Mesenchymal stem cell (in vitro differentiated cells and primary cell): ENCODE measurements around the gene LAYN.
A peak's percentile ranks its signal among the peaks of the same experiment; 100 is the strongest.

ENCODE experiments used
- DNase-seq: peaks from one replicate; pipeline ENCODE4 v3.0.0-alpha.2; 2013
- H2AFZ ChIP-seq: one replicate; pipeline ENCODE4 v1.6.1; 2013; ENCODE audit warnings: low read depth, mild to moderate bottlenecking, control low read depth, inconsistent platforms, low read length, moderate library complexity
- H2AK5ac ChIP-seq: 2 replicates; pipeline ENCODE4 v1.6.1; 2013; ENCODE audit warnings: low read length, moderate library complexity, mild to moderate bottlenecking, inconsistent platforms; ENCODE audit not compliant: severe bottlenecking
- H2BK120ac ChIP-seq: one replicate; pipeline ENCODE4 v1.6.1; 2013; ENCODE audit warnings: low read depth, mild to moderate bottlenecking, inconsistent platforms, low read length, moderate library complexity
- H2BK12ac ChIP-seq, 2 experiments: one replicate each; pipeline ENCODE4 v1.6.1; 2013; ENCODE audit warnings: inconsistent platforms in 2 of 2, low read length in 2 of 2, mild to moderate bottlenecking in 2 of 2, moderate library complexity in 2 of 2, control low read depth in 1 of 2
- H2BK15ac ChIP-seq: one replicate; pipeline ENCODE4 v1.6.1; 2013; ENCODE audit warnings: mild to moderate bottlenecking, low read depth, inconsistent platforms; ENCODE audit not compliant: poor library complexity, severe bottlenecking
- H2BK5ac ChIP-seq: 2 replicates; pipeline ENCODE4 v1.6.1; 2013; ENCODE audit warnings: low read depth, mild to moderate bottlenecking, low read length, control low read depth, inconsistent platforms; ENCODE audit not compliant: poor library complexity, severe bottlenecking
- H3K14ac ChIP-seq, 2 experiments: one replicate each; pipeline ENCODE4 v1.6.1; 2013; ENCODE audit warnings: inconsistent platforms in 2 of 2, low read length in 2 of 2, control low read depth in 1 of 2, mild to moderate bottlenecking in 1 of 2, moderate library complexity in 1 of 2
- H3K18ac ChIP-seq, 2 experiments: one replicate each; pipeline ENCODE4 v1.6.1; 2013; ENCODE audit warnings: inconsistent platforms in 2 of 2, low read length in 2 of 2, control low read depth in 1 of 2, low read depth in 1 of 2, mild to moderate bottlenecking in 1 of 2
- H3K23ac ChIP-seq, 2 experiments: one replicate each; pipeline ENCODE4 v1.6.1; 2013; ENCODE audit warnings: inconsistent platforms in 2 of 2, low read length in 2 of 2, mild to moderate bottlenecking in 2 of 2, moderate library complexity in 2 of 2, control low read depth in 1 of 2
- H3K27ac ChIP-seq: 2 replicates; pipeline ENCODE4 v1.5.1; 2013; ENCODE audit warnings: mild to moderate bottlenecking, moderate library complexity, low read length, control low read depth, inconsistent platforms; ENCODE audit not compliant: poor library complexity, severe bottlenecking
- H3K27me3 ChIP-seq, 2 experiments: 2 replicates each; pipeline versions ENCODE4 v1.6.1 to v1.7.0; 2013; ENCODE audit warnings: low read length in 2 of 2, mild to moderate bottlenecking in 2 of 2, moderate library complexity in 2 of 2, control low read depth in 1 of 2, inconsistent platforms in 1 of 2; ENCODE audit not compliant: control insufficient read depth in 1 of 2, insufficient read depth in 1 of 2
- H3K36me3 ChIP-seq, 2 experiments: 2 replicates each; pipeline versions ENCODE4 v1.6.1 to v1.7.0; 2013; ENCODE audit warnings: low read length in 2 of 2, control low read depth in 1 of 2, inconsistent platforms in 1 of 2, low read depth in 1 of 2, mild to moderate bottlenecking in 1 of 2; ENCODE audit not compliant: insufficient read depth in 2 of 2, control insufficient read depth in 1 of 2
- H3K4ac ChIP-seq, 2 experiments: one replicate each; pipeline ENCODE4 v1.6.1; 2013; ENCODE audit warnings: inconsistent platforms in 2 of 2, low read length in 2 of 2, mild to moderate bottlenecking in 2 of 2, moderate library complexity in 2 of 2, control low read depth in 1 of 2, low read depth in 1 of 2
- H3K4me1 ChIP-seq: 2 replicates; pipeline ENCODE4 v1.6.1; 2013; ENCODE audit warnings: low read depth, low read length, control low read depth; ENCODE audit not compliant: control insufficient read depth, insufficient read depth
- H3K4me2 ChIP-seq: 2 replicates; pipeline ENCODE4 v1.6.1; 2013; ENCODE audit warnings: low read length, mild to moderate bottlenecking, inconsistent platforms; ENCODE audit not compliant: poor library complexity, severe bottlenecking
- H3K4me3 ChIP-seq, 2 experiments: 2 replicates each; pipeline versions ENCODE4 v1.5.1 to v1.7.0; 2013; ENCODE audit warnings: low read length in 2 of 2, mild to moderate bottlenecking in 2 of 2, control low read depth in 1 of 2, low read depth in 1 of 2; ENCODE audit not compliant: insufficient read depth in 1 of 2
- H3K79me1 ChIP-seq: replicated peaks from 2 replicates; pipeline ENCODE4 v1.6.1; 2013; ENCODE audit warnings: mild to moderate bottlenecking, control low read depth, low read length, inconsistent platforms; ENCODE audit not compliant: poor library complexity, severe bottlenecking
- H3K9ac ChIP-seq: 2 replicates; pipeline ENCODE4 v1.7.0; 2013; ENCODE audit warnings: mild to moderate bottlenecking, low read length, moderate library complexity
- H3K9me3 ChIP-seq: 2 replicates; pipeline ENCODE4 v1.7.0; 2013; ENCODE audit warnings: mild to moderate bottlenecking, low read length; ENCODE audit not compliant: control insufficient read depth
- H4K8ac ChIP-seq: one replicate; pipeline ENCODE4 v1.6.1; 2013; ENCODE audit warnings: inconsistent platforms, mild to moderate bottlenecking, low read length, moderate library complexity
- H4K91ac ChIP-seq: one replicate; pipeline ENCODE4 v1.6.1; 2013; ENCODE audit warnings: mild to moderate bottlenecking, low read length, inconsistent platforms
- WGBS: methylation state at CpG from one replicate; pipeline ENCODE4 v1.1.7; 2013; ENCODE audit warnings: mixed read lengths; 5-methylcytosine and 5-hydroxymethylcytosine counted together

LAYN gene

GRCh38 chr11:111521135-111521534 is 19.4 kb upstream of the LAYN start:
- H2AK5ac ChIP-seq, result no peak overlapping the region
- no peaks in the 10 kb centered on the region for H3K79me1 ChIP-seq
- WGBS, result 70% methylated on average over 1 of the region's 2 CpGs
- H3K4me3 ChIP-seq, result no peak overlapping the region
- no peaks in the 10 kb centered on the region for H3K27me3 ChIP-seq
- no peak overlapping the region for H2AFZ ChIP-seq
- no peak overlapping the region for H3K4me2 ChIP-seq
- H2BK5ac ChIP-seq, result peak overlapping the region; percentile 66
- no peak overlapping the region for H4K91ac ChIP-seq
- H2BK120ac ChIP-seq, result no peak overlapping the region
- H2BK12ac ChIP-seq, result no peak overlapping the region
- H3K23ac ChIP-seq, result no peak overlapping the region
- no peak overlapping the region for H3K4ac ChIP-seq
- H3K9ac ChIP-seq, result no peak overlapping the region
- no peak overlapping the region for H3K14ac ChIP-seq
- H4K8ac ChIP-seq, result no peak overlapping the region
- no peak overlapping the region for H3K18ac ChIP-seq
- H3K36me3 ChIP-seq, result no peaks in the 10 kb centered on the region
- DNase-seq, result no peak
- no peaks in the 10 kb centered on the region for H3K9me3 ChIP-seq
- no peak overlapping the region for H2BK15ac ChIP-seq
- peak overlapping the region; percentile 90 for H3K27ac ChIP-seq
- no peaks in the 10 kb centered on the region for H3K4me1 ChIP-seq

GRCh38 chr11:111522426-111522825 is 18.1 kb upstream of the LAYN start:
- no peaks in the 10 kb centered on the region for H3K27me3 ChIP-seq
- no peak overlapping the region for H2AFZ ChIP-seq
- H3K36me3 ChIP-seq, result no peaks in the 10 kb centered on the region
- no peaks in the 10 kb centered on the region for H3K4me1 ChIP-seq
- no peak overlapping the region for H3K4ac ChIP-seq
- no peak overlapping the region for H3K23ac ChIP-seq
- no peaks in the 10 kb centered on the region for H3K9me3 ChIP-seq
- no peak overlapping the region for H3K14ac ChIP-seq
- no peak overlapping the region for H3K27ac ChIP-seq
- DNase-seq, result no peak
- no peak overlapping the region for H3K18ac ChIP-seq
- no peak overlapping the region for H3K4me2 ChIP-seq
- H2BK5ac ChIP-seq, result no peak overlapping the region
- no peaks in the 10 kb centered on the region for H3K79me1 ChIP-seq
- no peak overlapping the region for H4K91ac ChIP-seq
- no peak overlapping the region for H2AK5ac ChIP-seq
- WGBS, result 97% methylated on average over 5 of the region's 5 CpGs
- H3K4me3 ChIP-seq, result no peak overlapping the region
- no peak overlapping the region for H2BK12ac ChIP-seq
- no peak overlapping the region for H3K9ac ChIP-seq
- H2BK120ac ChIP-seq, result no peak overlapping the region
- H2BK15ac ChIP-seq, result no peak overlapping the region
- no peak overlapping the region for H4K8ac ChIP-seq

GRCh38 chr11:111523343-111523742 is 17.2 kb upstream of the LAYN start:
- no peak overlapping the region for H3K27ac ChIP-seq
- H4K91ac ChIP-seq, result no peak overlapping the region
- H3K9ac ChIP-seq, result no peak overlapping the region
- H3K18ac ChIP-seq, result no peak overlapping the region
- H3K23ac ChIP-seq, result no peak overlapping the region
- no peaks in the 10 kb centered on the region for H3K27me3 ChIP-seq
- WGBS, result 98% methylated on average over 2 of the region's 2 CpGs
- no peak overlapping the region for H2BK15ac ChIP-seq
- no peak overlapping the region for H2BK12ac ChIP-seq
- H3K4me2 ChIP-seq, result no peak overlapping the region
- no peaks in the 10 kb centered on the region for H3K4me1 ChIP-seq
- H2AFZ ChIP-seq, result no peak overlapping the region
- H3K14ac ChIP-seq, result no peak overlapping the region
- no peak overlapping the region for H4K8ac ChIP-seq
- H2BK120ac ChIP-seq, result no peak overlapping the region
- H2AK5ac ChIP-seq, result no peak overlapping the region
- no peaks in the 10 kb centered on the region for H3K9me3 ChIP-seq
- H2BK5ac ChIP-seq, result no peak overlapping the region
- no peak overlapping the region for H3K4me3 ChIP-seq
- no peaks in the 10 kb centered on the region for H3K79me1 ChIP-seq
- no peaks in the 10 kb centered on the region for H3K36me3 ChIP-seq
- DNase-seq, result no peak
- no peak overlapping the region for H3K4ac ChIP-seq

- H2BK15ac ChIP-seq, result no peak overlapping the region
- no peak overlapping the region for H3K4me2 ChIP-seq
- H2BK12ac ChIP-seq, result no peak overlapping the region
- no peak overlapping the region for H3K4ac ChIP-seq
- no peak for DNase-seq
- no peak overlapping the region for H3K9ac ChIP-seq
- no peaks in the 10 kb centered on the region for H3K36me3 ChIP-seq
- no peak overlapping the region for H3K4me3 ChIP-seq
- no peak overlapping the region for H2AK5ac ChIP-seq
- H2BK120ac ChIP-seq, result no peak overlapping the region
- 81% methylated on average over 1 of the region's 1 CpG for WGBS
- no peak overlapping the region for H3K23ac ChIP-seq
- no peak overlapping the region for H3K27ac ChIP-seq
- no peak overlapping the region for H3K18ac ChIP-seq
- no peaks in the 10 kb centered on the region for H3K4me1 ChIP-seq
- H2AFZ ChIP-seq, result no peak overlapping the region
- H4K91ac ChIP-seq, result no peak overlapping the region
- no peaks in the 10 kb centered on the region for H3K27me3 ChIP-seq
- no peak overlapping the region for H4K8ac ChIP-seq
- H3K14ac ChIP-seq, result no peak overlapping the region
- no peaks in the 10 kb centered on the region for H3K9me3 ChIP-seq
- H2BK5ac ChIP-seq, result no peak overlapping the region
- no peaks in the 10 kb centered on the region for H3K79me1 ChIP-seq
Observed at GRCh38 chr11:111524056-111524455, 16.5 kb upstream of the LAYN start.
